Measurements from ENCODE around the gene IFIT5.
"Not testable (repeated sequence)": the region's sequence is repeated elsewhere in the genome, so short reads cannot be mapped to it uniquely, and the experiment has no call there.

Gene IFIT5

GRCh38 chr10:89414146-89414878 lies at the start of gene IFIT5:
TSS of gene IFIT5 (plus strand) at chr10:89414568. CDS start at chr10:89414799, 231 bp downstream.
- DNase-seq = peak; percentile 86

- DNase-seq = peak; percentile 87
Observed at GRCh38 chr10:89367529-89367928, 46.8 kb upstream of the IFIT5 start.

- DNase-seq = no peak
Observed at GRCh38 chr10:89368129-89368528, 46.2 kb upstream of the IFIT5 start.

GRCh38 chr10:89369156-89370105 lies 44.9 kb upstream of the IFIT5 start:
- DNase-seq = peak; percentile 28

- DNase-seq = no peak
Observed at GRCh38 chr10:89371079-89371478, 43.3 kb upstream of the IFIT5 start.

- DNase-seq = no peak
Observed at GRCh38 chr10:89371987-89372386, 42.4 kb upstream of the IFIT5 start.

- DNase-seq = no peak
Observed at GRCh38 chr10:89373916-89374711, 40.3 kb upstream of the IFIT5 start.

- no peak for DNase-seq
Observed at GRCh38 chr10:89374713-89375141, 39.6 kb upstream of the IFIT5 start.

- no peak for DNase-seq
Observed at GRCh38 chr10:89377705-89378637, 36.4 kb upstream of the IFIT5 start, which contains the start of gene IFIT1B. TSS of gene IFIT1B (plus strand) at chr10:89378056. CDS start at chr10:89378136, 80 bp downstream.

GRCh38 chr10:89379103-89379502 lies 35.3 kb upstream of the IFIT5 start:
- no peak for DNase-seq

- DNase-seq = no peak
Observed at GRCh38 chr10:89382757-89383156, 31.6 kb upstream of the IFIT5 start.

- peak; percentile 60 for DNase-seq
Observed at GRCh38 chr10:89384474-89385340, 29.7 kb upstream of the IFIT5 start.

- DNase-seq = no peak
Observed at GRCh38 chr10:89388806-89389205, 25.6 kb upstream of the IFIT5 start.

GRCh38 chr10:89389254-89389653 lies 25.1 kb upstream of the IFIT5 start:
- DNase-seq = peak; percentile 47

- DNase-seq = peak; percentile 75
Observed at GRCh38 chr10:89390476-89391225, 23.7 kb upstream of the IFIT5 start.

GRCh38 chr10:89391226-89391576 lies 23.2 kb upstream of the IFIT5 start:
- DNase-seq = not testable (repeated sequence)

GRCh38 chr10:89391907-89392756 lies 22.2 kb upstream of the IFIT5 start, which contains the start of gene IFIT1:
TSS of gene IFIT1 (plus strand) at chr10:89392623. CDS start at chr10:89392713, 90 bp downstream.
- DNase-seq = peak; percentile 91

- peak; percentile 61 for DNase-seq
Observed at GRCh38 chr10:89392974-89393373, 21.4 kb upstream of the IFIT5 start.

- DNase-seq = no peak
Observed at GRCh38 chr10:89393898-89394297, 20.5 kb upstream of the IFIT5 start.
